ENCODE data around the gene BCLAF1. TPM values are rescaled to one million over a fixed set of nuclear protein-coding genes. Genes with fewer than 3 reads are reported as not detected.
A peak's percentile ranks its signal among the peaks of the same experiment; 100 is the strongest.

Gene BCLAF1
- total and polyA plus RNA-seq, 9 of the 15 experiments (the other 6 are each of a cell fraction or from before 2014, with no cell fraction given) = 65.4 to 286 (median 165) TPM

DNA sequence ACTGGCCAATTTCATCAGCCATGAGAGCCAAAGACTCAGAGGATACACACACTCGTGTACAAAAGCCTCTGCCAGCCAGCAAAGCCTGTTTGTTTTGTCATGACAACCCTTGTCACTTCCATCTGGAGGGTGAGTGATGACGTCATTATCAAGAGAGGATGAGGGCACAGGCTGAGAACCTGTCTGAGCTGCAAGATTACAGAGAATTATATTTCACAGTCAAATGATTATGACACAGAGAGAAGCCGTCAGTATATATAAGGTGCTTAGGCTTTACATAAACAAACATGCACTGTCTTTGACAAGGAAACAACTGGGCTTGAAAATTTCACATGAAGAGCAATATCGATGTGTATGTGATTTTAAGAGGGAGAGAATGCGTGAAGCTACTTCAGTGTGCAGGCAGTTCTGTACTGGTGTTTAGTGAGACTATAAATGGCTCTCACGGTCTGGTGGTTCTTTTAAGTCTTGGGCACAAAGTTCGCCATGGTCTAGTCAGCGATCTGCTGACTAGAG, 36.5 kb upstream of the BCLAF1 start (continued):
- peak; percentile 65; the same call in 1 of the 2 replicates for TF ChIP-seq ATF2 (CRISPR knock-in tag; IDR thresholded peaks at IDR 0.05)
- TF ChIP-seq, protein P1, sequence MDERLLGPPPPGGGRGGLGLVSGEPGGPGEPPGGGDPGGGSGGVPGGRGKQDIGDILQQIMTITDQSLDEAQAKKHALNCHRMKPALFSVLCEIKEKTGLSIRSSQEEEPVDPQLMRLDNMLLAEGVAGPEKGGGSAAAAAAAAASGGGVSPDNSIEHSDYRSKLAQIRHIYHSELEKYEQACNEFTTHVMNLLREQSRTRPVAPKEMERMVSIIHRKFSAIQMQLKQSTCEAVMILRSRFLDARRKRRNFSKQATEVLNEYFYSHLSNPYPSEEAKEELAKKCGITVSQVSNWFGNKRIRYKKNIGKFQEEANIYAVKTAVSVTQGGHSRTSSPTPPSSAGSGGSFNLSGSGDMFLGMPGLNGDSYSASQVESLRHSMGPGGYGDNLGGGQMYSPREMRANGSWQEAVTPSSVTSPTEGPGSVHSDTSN (CRISPR knock-in tag; IDR thresholded peaks at IDR 0.05; ENCODE audit: low read depth) = no peak
- TF ChIP-seq, protein P1 (tag; conservative IDR thresholded peaks at IDR 0.05; ENCODE audit: low read depth) = peak; percentile 74
- TF ChIP-seq, protein P2, sequence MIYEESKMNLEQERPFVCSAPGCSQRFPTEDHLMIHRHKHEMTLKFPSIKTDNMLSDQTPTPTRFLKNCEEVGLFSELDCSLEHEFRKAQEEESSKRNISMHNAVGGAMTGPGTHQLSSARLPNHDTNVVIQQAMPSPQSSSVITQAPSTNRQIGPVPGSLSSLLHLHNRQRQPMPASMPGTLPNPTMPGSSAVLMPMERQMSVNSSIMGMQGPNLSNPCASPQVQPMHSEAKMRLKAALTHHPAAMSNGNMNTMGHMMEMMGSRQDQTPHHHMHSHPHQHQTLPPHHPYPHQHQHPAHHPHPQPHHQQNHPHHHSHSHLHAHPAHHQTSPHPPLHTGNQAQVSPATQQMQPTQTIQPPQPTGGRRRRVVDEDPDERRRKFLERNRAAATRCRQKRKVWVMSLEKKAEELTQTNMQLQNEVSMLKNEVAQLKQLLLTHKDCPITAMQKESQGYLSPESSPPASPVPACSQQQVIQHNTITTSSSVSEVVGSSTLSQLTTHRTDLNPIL (CRISPR knock-in tag; IDR thresholded peaks at IDR 0.05) = peak; percentile 79; the same call in 1 of the 2 replicates
- TF ChIP-seq, protein P3, sequence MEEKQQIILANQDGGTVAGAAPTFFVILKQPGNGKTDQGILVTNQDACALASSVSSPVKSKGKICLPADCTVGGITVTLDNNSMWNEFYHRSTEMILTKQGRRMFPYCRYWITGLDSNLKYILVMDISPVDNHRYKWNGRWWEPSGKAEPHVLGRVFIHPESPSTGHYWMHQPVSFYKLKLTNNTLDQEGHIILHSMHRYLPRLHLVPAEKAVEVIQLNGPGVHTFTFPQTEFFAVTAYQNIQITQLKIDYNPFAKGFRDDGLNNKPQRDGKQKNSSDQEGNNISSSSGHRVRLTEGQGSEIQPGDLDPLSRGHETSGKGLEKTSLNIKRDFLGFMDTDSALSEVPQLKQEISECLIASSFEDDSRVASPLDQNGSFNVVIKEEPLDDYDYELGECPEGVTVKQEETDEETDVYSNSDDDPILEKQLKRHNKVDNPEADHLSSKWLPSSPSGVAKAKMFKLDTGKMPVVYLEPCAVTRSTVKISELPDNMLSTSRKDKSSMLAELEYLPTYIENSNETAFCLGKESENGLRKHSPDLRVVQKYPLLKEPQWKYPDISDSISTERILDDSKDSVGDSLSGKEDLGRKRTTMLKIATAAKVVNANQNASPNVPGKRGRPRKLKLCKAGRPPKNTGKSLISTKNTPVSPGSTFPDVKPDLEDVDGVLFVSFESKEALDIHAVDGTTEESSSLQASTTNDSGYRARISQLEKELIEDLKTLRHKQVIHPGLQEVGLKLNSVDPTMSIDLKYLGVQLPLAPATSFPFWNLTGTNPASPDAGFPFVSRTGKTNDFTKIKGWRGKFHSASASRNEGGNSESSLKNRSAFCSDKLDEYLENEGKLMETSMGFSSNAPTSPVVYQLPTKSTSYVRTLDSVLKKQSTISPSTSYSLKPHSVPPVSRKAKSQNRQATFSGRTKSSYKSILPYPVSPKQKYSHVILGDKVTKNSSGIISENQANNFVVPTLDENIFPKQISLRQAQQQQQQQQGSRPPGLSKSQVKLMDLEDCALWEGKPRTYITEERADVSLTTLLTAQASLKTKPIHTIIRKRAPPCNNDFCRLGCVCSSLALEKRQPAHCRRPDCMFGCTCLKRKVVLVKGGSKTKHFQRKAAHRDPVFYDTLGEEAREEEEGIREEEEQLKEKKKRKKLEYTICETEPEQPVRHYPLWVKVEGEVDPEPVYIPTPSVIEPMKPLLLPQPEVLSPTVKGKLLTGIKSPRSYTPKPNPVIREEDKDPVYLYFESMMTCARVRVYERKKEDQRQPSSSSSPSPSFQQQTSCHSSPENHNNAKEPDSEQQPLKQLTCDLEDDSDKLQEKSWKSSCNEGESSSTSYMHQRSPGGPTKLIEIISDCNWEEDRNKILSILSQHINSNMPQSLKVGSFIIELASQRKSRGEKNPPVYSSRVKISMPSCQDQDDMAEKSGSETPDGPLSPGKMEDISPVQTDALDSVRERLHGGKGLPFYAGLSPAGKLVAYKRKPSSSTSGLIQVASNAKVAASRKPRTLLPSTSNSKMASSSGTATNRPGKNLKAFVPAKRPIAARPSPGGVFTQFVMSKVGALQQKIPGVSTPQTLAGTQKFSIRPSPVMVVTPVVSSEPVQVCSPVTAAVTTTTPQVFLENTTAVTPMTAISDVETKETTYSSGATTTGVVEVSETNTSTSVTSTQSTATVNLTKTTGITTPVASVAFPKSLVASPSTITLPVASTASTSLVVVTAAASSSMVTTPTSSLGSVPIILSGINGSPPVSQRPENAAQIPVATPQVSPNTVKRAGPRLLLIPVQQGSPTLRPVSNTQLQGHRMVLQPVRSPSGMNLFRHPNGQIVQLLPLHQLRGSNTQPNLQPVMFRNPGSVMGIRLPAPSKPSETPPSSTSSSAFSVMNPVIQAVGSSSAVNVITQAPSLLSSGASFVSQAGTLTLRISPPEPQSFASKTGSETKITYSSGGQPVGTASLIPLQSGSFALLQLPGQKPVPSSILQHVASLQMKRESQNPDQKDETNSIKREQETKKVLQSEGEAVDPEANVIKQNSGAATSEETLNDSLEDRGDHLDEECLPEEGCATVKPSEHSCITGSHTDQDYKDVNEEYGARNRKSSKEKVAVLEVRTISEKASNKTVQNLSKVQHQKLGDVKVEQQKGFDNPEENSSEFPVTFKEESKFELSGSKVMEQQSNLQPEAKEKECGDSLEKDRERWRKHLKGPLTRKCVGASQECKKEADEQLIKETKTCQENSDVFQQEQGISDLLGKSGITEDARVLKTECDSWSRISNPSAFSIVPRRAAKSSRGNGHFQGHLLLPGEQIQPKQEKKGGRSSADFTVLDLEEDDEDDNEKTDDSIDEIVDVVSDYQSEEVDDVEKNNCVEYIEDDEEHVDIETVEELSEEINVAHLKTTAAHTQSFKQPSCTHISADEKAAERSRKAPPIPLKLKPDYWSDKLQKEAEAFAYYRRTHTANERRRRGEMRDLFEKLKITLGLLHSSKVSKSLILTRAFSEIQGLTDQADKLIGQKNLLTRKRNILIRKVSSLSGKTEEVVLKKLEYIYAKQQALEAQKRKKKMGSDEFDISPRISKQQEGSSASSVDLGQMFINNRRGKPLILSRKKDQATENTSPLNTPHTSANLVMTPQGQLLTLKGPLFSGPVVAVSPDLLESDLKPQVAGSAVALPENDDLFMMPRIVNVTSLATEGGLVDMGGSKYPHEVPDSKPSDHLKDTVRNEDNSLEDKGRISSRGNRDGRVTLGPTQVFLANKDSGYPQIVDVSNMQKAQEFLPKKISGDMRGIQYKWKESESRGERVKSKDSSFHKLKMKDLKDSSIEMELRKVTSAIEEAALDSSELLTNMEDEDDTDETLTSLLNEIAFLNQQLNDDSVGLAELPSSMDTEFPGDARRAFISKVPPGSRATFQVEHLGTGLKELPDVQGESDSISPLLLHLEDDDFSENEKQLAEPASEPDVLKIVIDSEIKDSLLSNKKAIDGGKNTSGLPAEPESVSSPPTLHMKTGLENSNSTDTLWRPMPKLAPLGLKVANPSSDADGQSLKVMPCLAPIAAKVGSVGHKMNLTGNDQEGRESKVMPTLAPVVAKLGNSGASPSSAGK (IDR thresholded peaks at IDR 0.05) = peak; percentile 23; the same call in 1 of the 2 replicates
- TF ChIP-seq RFX1 (IDR thresholded peaks at IDR 0.05) = peak; percentile 68
